ENCODE data around the gene BCL7A.

BCL7A gene

DNA sequence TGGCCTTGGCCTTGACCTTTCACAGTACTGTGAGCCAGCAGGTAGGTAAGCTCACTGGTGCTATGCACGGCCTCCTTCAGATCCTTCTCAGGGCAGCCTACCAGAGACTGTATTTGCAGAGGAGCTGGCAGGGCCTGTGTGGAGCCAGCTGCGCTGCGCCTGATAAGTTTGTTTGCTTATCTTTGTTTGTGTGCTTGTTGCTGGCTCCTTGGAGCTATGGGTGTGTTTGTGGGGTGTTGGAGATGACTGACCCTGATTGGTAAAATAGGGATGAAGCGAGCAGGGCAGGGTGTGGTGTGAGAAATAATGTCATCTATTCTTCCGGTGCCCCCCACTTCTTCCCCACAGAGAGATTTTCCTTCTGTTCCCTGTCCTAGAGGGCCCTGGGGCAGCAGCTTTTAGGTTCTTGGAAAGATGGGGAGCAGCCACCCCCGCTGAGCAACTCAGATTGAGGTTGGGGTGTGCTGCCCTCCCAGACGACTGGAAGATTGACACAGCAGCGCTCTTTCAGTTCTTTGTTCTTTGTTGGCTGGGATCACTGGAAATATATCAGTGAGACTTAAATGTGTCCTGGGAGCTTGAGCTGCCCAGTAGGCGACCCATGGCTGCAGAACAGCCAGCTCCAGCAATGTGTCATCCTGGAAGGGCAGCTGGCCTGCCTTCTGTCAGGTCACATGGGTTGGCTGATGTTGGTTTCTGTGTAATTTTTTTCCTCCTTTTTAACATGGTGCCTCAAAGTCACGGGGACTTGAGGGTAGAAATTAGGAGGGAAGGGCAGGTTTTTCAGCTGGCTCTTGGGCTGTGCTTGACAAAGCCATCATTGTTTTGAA, 76.5 kb downstream of the BCL7A start:
- peaks cover 11% of the 10 kb centered on the region for H3K4me1 ChIP-seq (ENCODE audit: control insufficient read depth, low read length)
- no peak overlapping the region for H3K4me2 ChIP-seq (ENCODE audit: low read length)
- H3K27me3 ChIP-seq (ENCODE audit: control insufficient read depth, low read length): no peaks in the 10 kb centered on the region
- no peak overlapping the region for H3K27ac ChIP-seq (ENCODE audit: low read depth, low read length)
- peaks cover 81% of the 10 kb centered on the region for H3K79me2 ChIP-seq (ENCODE audit: control insufficient read depth, low read length)
- no peaks in the 10 kb centered on the region; the same call in 1 of the 2 replicates for H3K9me3 ChIP-seq (ENCODE audit: control insufficient read depth, insufficient read depth, low read length)
- H3K4me3 ChIP-seq (ENCODE audit: low read length): no peak overlapping the region
- H4K20me1 ChIP-seq (ENCODE audit: control insufficient read depth, insufficient read depth, low read depth, low read length): peaks cover 13% of the 10 kb centered on the region; the same call in 1 of the 2 replicates
- H3K36me3 ChIP-seq (ENCODE audit: control insufficient read depth, low read length): no peaks in the 10 kb centered on the region
- no peaks in the 10 kb centered on the region for H3K9me2 ChIP-seq (replicated peaks; ENCODE audit: control insufficient read depth, low read length)
- H3F3A ChIP-seq (ENCODE audit: control insufficient read depth, insufficient read depth): peaks cover 12% of the 10 kb centered on the region
- TF ChIP-seq, protein P1, sequence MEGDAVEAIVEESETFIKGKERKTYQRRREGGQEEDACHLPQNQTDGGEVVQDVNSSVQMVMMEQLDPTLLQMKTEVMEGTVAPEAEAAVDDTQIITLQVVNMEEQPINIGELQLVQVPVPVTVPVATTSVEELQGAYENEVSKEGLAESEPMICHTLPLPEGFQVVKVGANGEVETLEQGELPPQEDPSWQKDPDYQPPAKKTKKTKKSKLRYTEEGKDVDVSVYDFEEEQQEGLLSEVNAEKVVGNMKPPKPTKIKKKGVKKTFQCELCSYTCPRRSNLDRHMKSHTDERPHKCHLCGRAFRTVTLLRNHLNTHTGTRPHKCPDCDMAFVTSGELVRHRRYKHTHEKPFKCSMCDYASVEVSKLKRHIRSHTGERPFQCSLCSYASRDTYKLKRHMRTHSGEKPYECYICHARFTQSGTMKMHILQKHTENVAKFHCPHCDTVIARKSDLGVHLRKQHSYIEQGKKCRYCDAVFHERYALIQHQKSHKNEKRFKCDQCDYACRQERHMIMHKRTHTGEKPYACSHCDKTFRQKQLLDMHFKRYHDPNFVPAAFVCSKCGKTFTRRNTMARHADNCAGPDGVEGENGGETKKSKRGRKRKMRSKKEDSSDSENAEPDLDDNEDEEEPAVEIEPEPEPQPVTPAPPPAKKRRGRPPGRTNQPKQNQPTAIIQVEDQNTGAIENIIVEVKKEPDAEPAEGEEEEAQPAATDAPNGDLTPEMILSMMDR (IDR thresholded peaks at IDR 0.05; ENCODE audit: low read depth, low read length, poor library complexity, severe bottlenecking): no peak
- TF ChIP-seq EZH2phosphoT487 (IDR thresholded peaks at IDR 0.05; ENCODE audit: borderline replicate concordance, low read length): no peak

DNA sequence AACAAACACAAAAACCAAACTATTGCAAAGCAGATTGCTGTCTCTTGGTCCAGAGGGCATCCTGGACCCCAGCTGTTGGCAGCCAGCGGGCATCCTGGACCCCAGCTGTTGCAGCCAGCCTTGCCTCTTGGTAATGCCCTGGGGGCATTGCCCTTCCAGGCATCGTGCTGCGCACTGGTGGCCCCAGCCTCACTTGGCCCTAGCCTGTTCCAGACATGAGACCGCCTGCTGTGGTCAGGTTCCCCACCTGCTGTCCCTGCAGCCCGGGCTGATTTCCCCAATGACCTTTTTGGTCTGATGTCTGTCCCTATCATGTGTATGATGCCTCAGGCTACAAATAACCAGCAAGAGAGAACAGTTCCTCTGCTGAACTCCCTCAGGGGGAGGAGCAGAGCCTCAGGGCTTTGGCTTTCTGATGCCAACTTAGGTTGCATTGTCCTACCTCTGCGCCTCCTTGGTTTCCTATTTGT, 77.6 kb downstream of the BCL7A start:
- Histone ChIP-seq H3K4me2 (ENCODE audit: low read length) (0 out of 2 replicates have a peak overlapping the region, but pooled peaks have one; percentile 1), H3F3A (ENCODE audit: control insufficient read depth, insufficient read depth) (peaks cover 7% of the 10 kb centered on the region), H4K20me1 (ENCODE audit: control insufficient read depth, insufficient read depth, low read depth, low read length) (peaks cover 12% of the 10 kb centered on the region; the same call in 1 of the 2 replicates), H3K9me2 (replicated peaks; ENCODE audit: control insufficient read depth, low read length) (no peaks in the 10 kb centered on the region), H3K27me3 (ENCODE audit: control insufficient read depth, low read length) (no peaks in the 10 kb centered on the region), H3K27ac (ENCODE audit: low read depth, low read length) (no peak overlapping the region), H3K4me1 (ENCODE audit: control insufficient read depth, low read length) (peaks cover 13% of the 10 kb centered on the region), H3K79me2 (ENCODE audit: control insufficient read depth, low read length) (peaks cover 76% of the 10 kb centered on the region), H3K9me3 (ENCODE audit: control insufficient read depth, insufficient read depth, low read length) (no peaks in the 10 kb centered on the region), H3K36me3 (ENCODE audit: control insufficient read depth, low read length) (no peaks in the 10 kb centered on the region), H3K4me3 (ENCODE audit: low read length) (no peak overlapping the region)
- TF ChIP-seq EZH2phosphoT487 (IDR thresholded peaks at IDR 0.05; ENCODE audit: borderline replicate concordance, low read length): no peak
- TF ChIP-seq, protein P1 (IDR thresholded peaks at IDR 0.05; ENCODE audit: low read depth, low read length, poor library complexity, severe bottlenecking): no peak

DNA sequence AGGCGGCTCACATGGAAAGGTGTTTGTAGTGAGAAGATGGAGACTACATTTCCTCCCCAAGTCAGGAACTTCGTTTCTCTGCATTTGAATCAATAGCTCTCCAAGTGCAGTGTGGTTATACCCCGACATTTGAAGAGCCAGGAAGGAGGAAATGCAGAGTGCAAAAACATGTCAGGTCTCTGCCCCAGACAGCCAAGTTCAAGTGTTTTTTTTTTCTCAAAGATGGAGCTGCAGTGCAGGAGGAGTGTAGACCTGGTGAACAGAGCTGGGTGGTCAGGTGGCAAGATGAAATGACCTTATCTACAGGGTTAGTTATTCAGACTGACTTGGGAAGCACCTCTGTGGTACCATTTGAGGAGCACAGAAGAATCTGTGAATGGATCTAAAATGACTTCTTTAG, 78.2 kb downstream of the BCL7A start:
- H3K36me3 ChIP-seq (ENCODE audit: control insufficient read depth, low read length): no peaks in the 10 kb centered on the region
- no peaks in the 10 kb centered on the region for H3K9me3 ChIP-seq (ENCODE audit: control insufficient read depth, insufficient read depth, low read length)
- H3K27me3 ChIP-seq (ENCODE audit: control insufficient read depth, low read length): no peaks in the 10 kb centered on the region
- peaks cover 76% of the 10 kb centered on the region for H3K79me2 ChIP-seq (ENCODE audit: control insufficient read depth, low read length)
- H3K4me2 ChIP-seq (ENCODE audit: low read length): 0 out of 2 replicates have a peak overlapping the region, but pooled peaks have one; percentile 1
- H3F3A ChIP-seq (ENCODE audit: control insufficient read depth, insufficient read depth): peaks cover 7% of the 10 kb centered on the region
- no peak overlapping the region for H3K27ac ChIP-seq (ENCODE audit: low read depth, low read length)
- H3K4me3 ChIP-seq (ENCODE audit: low read length): no peak overlapping the region
- peaks cover 16% of the 10 kb centered on the region for H3K4me1 ChIP-seq (ENCODE audit: control insufficient read depth, low read length)
- peaks cover 7% of the 10 kb centered on the region; the same call in 1 of the 2 replicates for H4K20me1 ChIP-seq (ENCODE audit: control insufficient read depth, insufficient read depth, low read depth, low read length)
- TF ChIP-seq EZH2phosphoT487 (IDR thresholded peaks at IDR 0.05; ENCODE audit: borderline replicate concordance, low read length): no peak
- TF ChIP-seq, protein P1 (IDR thresholded peaks at IDR 0.05; ENCODE audit: low read depth, low read length, poor library complexity, severe bottlenecking): no peak
- H3K9me2 ChIP-seq (replicated peaks; ENCODE audit: control insufficient read depth, low read length): no peaks in the 10 kb centered on the region
